SK-N-SH treated with all-trans-retinoic acid at 6 μM for 48 hours (cell line): ENCODE results near the gene POLR2H.
"Not testable (repeated sequence)": the region's sequence is repeated elsewhere in the genome, so short reads cannot be mapped to it uniquely, and the experiment has no call there.

Source experiments
- ATAC-seq: fragments of 200-7000 bp; cut with Tn5 transposase; 3 replicates; pipeline ENCODE4 v1.9.1; 2020; ENCODE audit warnings: mild to moderate bottlenecking, moderate library complexity
- BACH2 ChIP-seq: fragments of 250-450 bp; sonication (Bioruptor Pico); IDR thresholded peaks from 2 replicates; pipeline ENCODE4 v1.9.0; 2021; ENCODE audit warnings: mild to moderate bottlenecking, borderline replicate concordance
- CSDC2 ChIP-seq: fragments of 250-450 bp; sonication (Bioruptor Pico); IDR thresholded peaks from 2 replicates; pipeline ENCODE4 v1.5.0; 2020; ENCODE audit warnings: mild to moderate bottlenecking, moderate library complexity
- ESRRG ChIP-seq: fragments of 250-450 bp; sonication (Bioruptor Pico); IDR thresholded peaks from 2 replicates; pipeline ENCODE4 v1.6.1; 2021; ENCODE audit warnings: mild to moderate bottlenecking
- GLIS3 ChIP-seq: fragments of 250-450 bp; sonication (Bioruptor Pico); IDR thresholded peaks from 2 replicates; pipeline ENCODE4 v1.5.0; 2020; ENCODE audit warnings: mild to moderate bottlenecking, moderate library complexity
- ISL1 ChIP-seq: fragments of 250-450 bp; sonication (Bioruptor Pico); IDR thresholded peaks from 2 replicates; pipeline ENCODE4 v2.1.2; 2022; ENCODE audit warnings: mild to moderate bottlenecking, moderate library complexity
- OSR1 ChIP-seq: fragments of 250-450 bp; sonication (Bioruptor Pico); IDR thresholded peaks from 2 replicates; pipeline ENCODE4 v1.8.0; 2022; ENCODE audit warnings: moderate library complexity, mild to moderate bottlenecking, inconsistent platforms
- PPARA ChIP-seq: fragments of 250-450 bp; sonication (Bioruptor Pico); IDR thresholded peaks from 2 replicates; pipeline ENCODE4 v1.5.0; 2020; ENCODE audit warnings: mild to moderate bottlenecking, borderline replicate concordance
- RARB ChIP-seq: fragments of 250-450 bp; sonication (Bioruptor Pico); IDR thresholded peaks from 2 replicates; pipeline ENCODE4 v1.8.0; 2021; ENCODE audit warnings: mild to moderate bottlenecking, moderate library complexity
- SNAI2 ChIP-seq: fragments of 250-450 bp; sonication (Bioruptor Pico); IDR thresholded peaks from 2 replicates; pipeline ENCODE4 v1.5.0; 2020; ENCODE audit warnings: mild to moderate bottlenecking, moderate library complexity
- TCF4 ChIP-seq: fragments of 250-450 bp; sonication (Bioruptor Pico); IDR thresholded peaks from 2 replicates; pipeline ENCODE4 v1.8.0; 2021; ENCODE audit warnings: mild to moderate bottlenecking, moderate library complexity, borderline replicate concordance
- TOX ChIP-seq: fragments of 250-450 bp; sonication (Bioruptor Pico); IDR thresholded peaks from 2 replicates; pipeline ENCODE4 v1.8.0; 2021; ENCODE audit warnings: mild to moderate bottlenecking, moderate library complexity, borderline replicate concordance
- ZFP3 ChIP-seq: fragments of 250-450 bp; sonication (Bioruptor Pico); IDR thresholded peaks from 2 replicates; pipeline ENCODE4 v1.5.0; 2020; ENCODE audit warnings: mild to moderate bottlenecking, moderate library complexity
- ZFP30 ChIP-seq: fragments of 450-650 bp; formaldehyde crosslinking; IDR thresholded peaks from 2 replicates; pipeline ENCODE4 v1.5.0; 2022; ENCODE audit warnings: mild to moderate bottlenecking, moderate library complexity
- ZNF565 ChIP-seq: fragments of 450-650 bp; formaldehyde crosslinking; conservative IDR thresholded peaks from 2 replicates; pipeline ENCODE4 v1.5.0; 2020; ENCODE audit warnings: low read depth, mild to moderate bottlenecking, moderate library complexity
- ZNF70 ChIP-seq: fragments of 450-650 bp; formaldehyde crosslinking; IDR thresholded peaks from 2 replicates; pipeline ENCODE4 v1.5.0; 2020; ENCODE audit warnings: mild to moderate bottlenecking, moderate library complexity
- ZNF8 ChIP-seq: fragments of 450-650 bp; formaldehyde crosslinking; IDR thresholded peaks from 2 replicates; pipeline ENCODE4 v1.5.0; 2020; ENCODE audit warnings: mild to moderate bottlenecking, moderate library complexity
- TF ChIP-seq, protein P1 (sequence below): fragments of 250-450 bp; sonication (Bioruptor Pico); IDR thresholded peaks from 2 replicates; pipeline ENCODE4 v1.5.1; 2021; ENCODE audit warnings: mild to moderate bottlenecking, moderate library complexity
- TF ChIP-seq, protein P2 (sequence below): fragments of 250-450 bp; sonication (Bioruptor Pico); IDR thresholded peaks from 2 replicates; pipeline ENCODE4 v1.5.0; 2020; ENCODE audit warnings: mild to moderate bottlenecking, moderate library complexity
- TF ChIP-seq, protein P3 (sequence below): fragments of 250-450 bp; sonication (Bioruptor Pico); IDR thresholded peaks from 2 replicates; pipeline ENCODE4 v1.5.1; 2020; ENCODE audit warnings: low read depth, mild to moderate bottlenecking, moderate library complexity
- TF ChIP-seq, protein P4 (sequence below): fragments of 250-450 bp; sonication (Bioruptor Pico); IDR thresholded peaks from 2 replicates; pipeline ENCODE4 v1.8.0; 2020; ENCODE audit warnings: mild to moderate bottlenecking, moderate library complexity, borderline replicate concordance
- TF ChIP-seq, protein P5 (sequence below): fragments of 250-450 bp; sonication (Bioruptor Pico); IDR thresholded peaks from 2 replicates; pipeline ENCODE4 v1.8.0; 2021; ENCODE audit warnings: low read depth, mild to moderate bottlenecking, moderate library complexity, borderline replicate concordance

The POLR2H gene

DNA sequence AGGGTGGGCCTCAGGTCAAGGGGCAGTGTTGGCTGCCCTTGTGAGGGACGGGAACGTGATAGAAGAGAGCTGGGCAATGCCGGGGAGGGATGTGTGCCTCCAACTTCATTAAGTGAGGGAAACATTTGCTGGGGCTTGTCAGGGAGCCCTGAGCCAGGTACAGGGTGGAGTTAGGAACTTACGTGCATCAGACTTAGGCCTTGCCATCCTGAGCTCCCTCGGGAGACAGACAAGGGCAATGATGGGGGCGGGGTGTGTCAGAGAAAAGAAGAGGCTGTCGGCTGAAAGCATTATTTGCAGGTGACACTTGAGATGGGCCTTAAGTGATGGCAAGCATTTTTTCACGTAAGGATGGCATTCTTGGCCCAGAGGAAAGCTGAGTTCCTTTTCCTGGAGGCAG is 22.5 kb upstream of the POLR2H start:
- ATAC-seq, result no peak
- TF ChIP-seq ZFP3 (CRISPR knock-in tag), result no peak
- TF ChIP-seq, protein P1, sequence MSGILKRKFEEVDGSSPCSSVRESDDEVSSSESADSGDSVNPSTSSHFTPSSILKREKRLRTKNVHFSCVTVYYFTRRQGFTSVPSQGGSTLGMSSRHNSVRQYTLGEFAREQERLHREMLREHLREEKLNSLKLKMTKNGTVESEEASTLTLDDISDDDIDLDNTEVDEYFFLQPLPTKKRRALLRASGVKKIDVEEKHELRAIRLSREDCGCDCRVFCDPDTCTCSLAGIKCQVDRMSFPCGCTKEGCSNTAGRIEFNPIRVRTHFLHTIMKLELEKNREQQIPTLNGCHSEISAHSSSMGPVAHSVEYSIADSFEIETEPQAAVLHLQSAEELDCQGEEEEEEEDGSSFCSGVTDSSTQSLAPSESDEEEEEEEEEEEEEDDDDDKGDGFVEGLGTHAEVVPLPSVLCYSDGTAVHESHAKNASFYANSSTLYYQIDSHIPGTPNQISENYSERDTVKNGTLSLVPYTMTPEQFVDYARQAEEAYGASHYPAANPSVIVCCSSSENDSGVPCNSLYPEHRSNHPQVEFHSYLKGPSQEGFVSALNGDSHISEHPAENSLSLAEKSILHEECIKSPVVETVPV, result no peak
- TF ChIP-seq ZNF70, result no peak
- no peak for TF ChIP-seq ZNF8 (CRISPR knock-in tag)
- TF ChIP-seq, all 23 proteins: peak for 0

DNA sequence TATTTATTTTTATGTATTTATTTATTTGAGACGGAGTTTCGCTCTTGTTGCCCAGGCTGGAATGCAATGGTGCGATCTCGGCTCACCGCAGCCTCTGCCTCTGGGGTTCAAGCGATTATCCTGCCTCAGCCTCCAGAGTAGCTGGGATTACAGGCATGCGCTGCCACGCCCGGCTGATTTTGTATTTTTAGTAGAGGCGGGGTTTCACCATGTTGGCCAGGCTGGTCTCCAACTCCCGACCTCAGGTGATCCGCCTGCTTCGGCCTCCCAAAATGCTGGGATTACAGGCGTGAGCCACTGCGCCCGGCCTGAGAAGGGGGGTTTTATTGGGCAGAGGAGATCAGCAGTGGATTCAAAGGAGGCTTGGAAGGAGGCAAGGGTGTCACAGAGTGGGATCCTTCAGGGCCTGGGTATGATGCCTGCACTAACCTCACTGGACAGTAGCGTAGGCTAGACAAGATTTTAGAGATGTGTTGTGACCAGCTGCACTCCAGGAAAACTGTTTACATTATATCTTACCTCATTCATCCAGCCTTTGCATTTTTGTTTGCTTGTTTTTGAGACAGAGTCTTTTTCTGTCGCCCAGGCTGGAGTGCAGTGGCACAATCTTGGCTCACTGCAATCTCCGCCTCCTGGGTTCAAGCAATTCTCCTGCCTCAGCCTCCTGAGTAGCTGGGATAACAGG is 21.9 kb upstream of the POLR2H start:
- ATAC-seq, result not testable (repeated sequence)

DNA sequence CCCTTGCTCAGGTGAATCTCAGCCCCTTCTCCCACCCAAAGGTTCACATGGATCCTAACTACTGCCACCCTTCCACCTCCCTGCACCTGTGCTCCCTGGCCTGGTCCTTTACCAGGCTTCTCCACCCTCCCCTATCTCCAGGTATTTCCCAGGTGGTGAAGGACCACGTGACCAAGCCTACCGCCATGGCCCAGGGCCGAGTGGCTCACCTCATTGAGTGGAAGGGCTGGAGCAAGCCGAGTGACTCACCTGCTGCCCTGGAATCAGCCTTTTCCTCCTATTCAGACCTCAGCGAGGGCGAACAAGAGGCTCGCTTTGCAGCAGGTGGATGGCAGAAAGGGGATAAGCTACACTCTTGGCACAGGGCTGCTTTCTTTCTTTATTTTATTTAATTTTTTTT is 19.6 kb upstream of the POLR2H start:
- TF ChIP-seq, protein P2, sequence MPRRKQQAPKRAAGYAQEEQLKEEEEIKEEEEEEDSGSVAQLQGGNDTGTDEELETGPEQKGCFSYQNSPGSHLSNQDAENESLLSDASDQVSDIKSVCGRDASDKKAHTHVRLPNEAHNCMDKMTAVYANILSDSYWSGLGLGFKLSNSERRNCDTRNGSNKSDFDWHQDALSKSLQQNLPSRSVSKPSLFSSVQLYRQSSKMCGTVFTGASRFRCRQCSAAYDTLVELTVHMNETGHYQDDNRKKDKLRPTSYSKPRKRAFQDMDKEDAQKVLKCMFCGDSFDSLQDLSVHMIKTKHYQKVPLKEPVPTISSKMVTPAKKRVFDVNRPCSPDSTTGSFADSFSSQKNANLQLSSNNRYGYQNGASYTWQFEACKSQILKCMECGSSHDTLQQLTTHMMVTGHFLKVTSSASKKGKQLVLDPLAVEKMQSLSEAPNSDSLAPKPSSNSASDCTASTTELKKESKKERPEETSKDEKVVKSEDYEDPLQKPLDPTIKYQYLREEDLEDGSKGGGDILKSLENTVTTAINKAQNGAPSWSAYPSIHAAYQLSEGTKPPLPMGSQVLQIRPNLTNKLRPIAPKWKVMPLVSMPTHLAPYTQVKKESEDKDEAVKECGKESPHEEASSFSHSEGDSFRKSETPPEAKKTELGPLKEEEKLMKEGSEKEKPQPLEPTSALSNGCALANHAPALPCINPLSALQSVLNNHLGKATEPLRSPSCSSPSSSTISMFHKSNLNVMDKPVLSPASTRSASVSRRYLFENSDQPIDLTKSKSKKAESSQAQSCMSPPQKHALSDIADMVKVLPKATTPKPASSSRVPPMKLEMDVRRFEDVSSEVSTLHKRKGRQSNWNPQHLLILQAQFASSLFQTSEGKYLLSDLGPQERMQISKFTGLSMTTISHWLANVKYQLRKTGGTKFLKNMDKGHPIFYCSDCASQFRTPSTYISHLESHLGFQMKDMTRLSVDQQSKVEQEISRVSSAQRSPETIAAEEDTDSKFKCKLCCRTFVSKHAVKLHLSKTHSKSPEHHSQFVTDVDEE, result no peak
- TF ChIP-seq PPARA (CRISPR knock-in tag) (no peak), GLIS3 (CRISPR knock-in tag) (no peak), ZNF70 (no peak), BACH2 (no peak), CSDC2 (no peak), TCF4 (CRISPR knock-in tag) (no peak), ZNF565 (no peak), RARB (CRISPR knock-in tag) (no peak), ZFP3 (CRISPR knock-in tag) (no peak), ZFP30 (CRISPR knock-in tag) (no peak), SNAI2 (CRISPR knock-in tag) (no peak), ZNF8 (CRISPR knock-in tag) (no peak), TOX (CRISPR knock-in tag) (no peak), ISL1 (CRISPR knock-in tag) (no peak), OSR1 (CRISPR knock-in tag) (no peak), ESRRG (no peak)
- TF ChIP-seq, protein P3, sequence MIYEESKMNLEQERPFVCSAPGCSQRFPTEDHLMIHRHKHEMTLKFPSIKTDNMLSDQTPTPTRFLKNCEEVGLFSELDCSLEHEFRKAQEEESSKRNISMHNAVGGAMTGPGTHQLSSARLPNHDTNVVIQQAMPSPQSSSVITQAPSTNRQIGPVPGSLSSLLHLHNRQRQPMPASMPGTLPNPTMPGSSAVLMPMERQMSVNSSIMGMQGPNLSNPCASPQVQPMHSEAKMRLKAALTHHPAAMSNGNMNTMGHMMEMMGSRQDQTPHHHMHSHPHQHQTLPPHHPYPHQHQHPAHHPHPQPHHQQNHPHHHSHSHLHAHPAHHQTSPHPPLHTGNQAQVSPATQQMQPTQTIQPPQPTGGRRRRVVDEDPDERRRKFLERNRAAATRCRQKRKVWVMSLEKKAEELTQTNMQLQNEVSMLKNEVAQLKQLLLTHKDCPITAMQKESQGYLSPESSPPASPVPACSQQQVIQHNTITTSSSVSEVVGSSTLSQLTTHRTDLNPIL, result no peak
- TF ChIP-seq, protein P4, sequence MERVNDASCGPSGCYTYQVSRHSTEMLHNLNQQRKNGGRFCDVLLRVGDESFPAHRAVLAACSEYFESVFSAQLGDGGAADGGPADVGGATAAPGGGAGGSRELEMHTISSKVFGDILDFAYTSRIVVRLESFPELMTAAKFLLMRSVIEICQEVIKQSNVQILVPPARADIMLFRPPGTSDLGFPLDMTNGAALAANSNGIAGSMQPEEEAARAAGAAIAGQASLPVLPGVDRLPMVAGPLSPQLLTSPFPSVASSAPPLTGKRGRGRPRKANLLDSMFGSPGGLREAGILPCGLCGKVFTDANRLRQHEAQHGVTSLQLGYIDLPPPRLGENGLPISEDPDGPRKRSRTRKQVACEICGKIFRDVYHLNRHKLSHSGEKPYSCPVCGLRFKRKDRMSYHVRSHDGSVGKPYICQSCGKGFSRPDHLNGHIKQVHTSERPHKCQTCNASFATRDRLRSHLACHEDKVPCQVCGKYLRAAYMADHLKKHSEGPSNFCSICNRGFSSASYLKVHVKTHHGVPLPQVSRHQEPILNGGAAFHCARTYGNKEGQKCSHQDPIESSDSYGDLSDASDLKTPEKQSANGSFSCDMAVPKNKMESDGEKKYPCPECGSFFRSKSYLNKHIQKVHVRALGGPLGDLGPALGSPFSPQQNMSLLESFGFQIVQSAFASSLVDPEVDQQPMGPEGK, result no peak
- no peak for ATAC-seq

DNA sequence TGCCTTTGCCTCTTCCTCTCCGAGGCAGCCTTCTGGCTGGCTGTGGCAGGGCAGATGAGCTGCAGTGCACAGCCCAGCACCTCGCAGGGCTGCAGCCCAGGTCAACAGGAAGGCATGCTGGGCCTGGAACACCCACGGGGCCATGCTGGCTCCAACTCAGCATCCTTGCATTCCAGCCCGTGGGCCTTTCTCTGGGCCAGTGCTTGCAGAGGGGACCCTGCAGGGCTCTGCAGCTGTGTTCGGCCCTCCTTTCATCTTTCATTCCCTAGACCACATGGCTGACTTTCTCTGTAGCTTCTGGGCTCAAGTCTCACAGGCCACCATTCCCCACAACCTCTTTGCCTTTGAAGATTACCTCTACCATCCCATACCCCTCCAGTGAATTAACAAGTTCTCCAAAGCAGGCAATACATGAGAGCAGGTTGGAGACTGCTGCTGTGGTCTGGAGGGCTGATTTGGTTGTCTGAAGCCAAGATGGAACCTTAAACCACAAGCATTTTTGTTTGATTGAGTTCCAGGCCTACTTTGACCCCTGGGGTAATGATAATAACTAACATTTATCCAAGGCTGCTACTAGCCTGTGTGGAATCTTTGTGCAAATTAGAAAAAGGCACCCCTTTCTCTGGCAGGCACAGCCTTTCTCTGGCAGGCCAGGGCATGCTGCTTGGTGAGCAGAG is 18.2 kb upstream of the POLR2H start:
- TF ChIP-seq ZFP30 (CRISPR knock-in tag) (no peak), PPARA (CRISPR knock-in tag) (no peak), OSR1 (CRISPR knock-in tag) (no peak), BACH2 (no peak), TOX (CRISPR knock-in tag) (no peak), ZNF8 (CRISPR knock-in tag) (no peak), CSDC2 (no peak)
- TF ChIP-seq, protein P5, sequence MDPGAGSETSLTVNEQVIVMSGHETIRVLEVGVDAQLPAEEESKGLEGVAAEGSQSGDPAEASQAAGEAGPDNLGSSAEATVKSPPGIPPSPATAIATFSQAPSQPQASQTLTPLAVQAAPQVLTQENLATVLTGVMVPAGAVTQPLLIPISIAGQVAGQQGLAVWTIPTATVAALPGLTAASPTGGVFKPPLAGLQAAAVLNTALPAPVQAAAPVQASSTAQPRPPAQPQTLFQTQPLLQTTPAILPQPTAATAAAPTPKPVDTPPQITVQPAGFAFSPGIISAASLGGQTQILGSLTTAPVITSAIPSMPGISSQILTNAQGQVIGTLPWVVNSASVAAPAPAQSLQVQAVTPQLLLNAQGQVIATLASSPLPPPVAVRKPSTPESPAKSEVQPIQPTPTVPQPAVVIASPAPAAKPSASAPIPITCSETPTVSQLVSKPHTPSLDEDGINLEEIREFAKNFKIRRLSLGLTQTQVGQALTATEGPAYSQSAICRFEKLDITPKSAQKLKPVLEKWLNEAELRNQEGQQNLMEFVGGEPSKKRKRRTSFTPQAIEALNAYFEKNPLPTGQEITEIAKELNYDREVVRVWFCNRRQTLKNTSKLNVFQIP (CRISPR knock-in tag), result no peak

More for the DNA sequence above, 18.2 kb upstream of the POLR2H start:
- no peak for ATAC-seq
